GM19372 (cell line): Measurements from ENCODE around the gene GDA.

Experiments used
- ATAC-seq: cut with Tn5 transposase; IDR thresholded peaks from one replicate; pipeline ENCODE4 v1.9.1; 2021; ENCODE audit warnings: mild to moderate bottlenecking, low read depth, moderate library complexity; ENCODE audit not compliant: unreplicated experiment

The GDA gene

GRCh38 chr9:72149231-72149975 is at the start of gene GDA:
GDA (plus strand) TSS chr9:72149440; CDS start chr9:72149560, 120 bp downstream.
- peak; percentile 55 for ATAC-seq

DNA sequence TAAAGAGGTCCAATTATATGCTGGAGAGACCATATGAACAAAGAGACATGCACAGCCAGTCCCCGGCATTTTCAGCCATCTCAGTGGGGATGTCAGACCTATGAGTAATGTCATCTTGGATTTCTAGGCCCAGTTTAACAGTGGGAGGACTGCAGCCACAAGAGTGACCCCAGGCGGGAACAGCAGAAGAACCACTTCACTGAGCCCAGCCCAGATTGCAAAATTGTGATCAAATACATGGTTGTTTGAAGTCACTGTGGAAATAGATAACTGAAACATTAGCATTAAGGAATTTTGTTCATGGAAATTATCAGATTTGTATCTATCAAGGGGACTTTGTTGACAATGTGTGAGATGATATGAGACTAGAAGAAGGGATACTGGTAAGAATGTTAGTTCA is 46.7 kb upstream of the GDA start:
- ATAC-seq, result no peak

GRCh38 chr9:72113056-72113455 is 36.2 kb upstream of the GDA start:
- ATAC-seq, result no peak

GRCh38 chr9:72119853-72120252 is 29.4 kb upstream of the GDA start:
- ATAC-seq, result no peak

GRCh38 chr9:72124947-72125346 is 24.3 kb upstream of the GDA start:
- no peak for ATAC-seq

- no peak for ATAC-seq
Observed at GRCh38 chr9:72127753-72128152, 21.5 kb upstream of the GDA start.

DNA sequence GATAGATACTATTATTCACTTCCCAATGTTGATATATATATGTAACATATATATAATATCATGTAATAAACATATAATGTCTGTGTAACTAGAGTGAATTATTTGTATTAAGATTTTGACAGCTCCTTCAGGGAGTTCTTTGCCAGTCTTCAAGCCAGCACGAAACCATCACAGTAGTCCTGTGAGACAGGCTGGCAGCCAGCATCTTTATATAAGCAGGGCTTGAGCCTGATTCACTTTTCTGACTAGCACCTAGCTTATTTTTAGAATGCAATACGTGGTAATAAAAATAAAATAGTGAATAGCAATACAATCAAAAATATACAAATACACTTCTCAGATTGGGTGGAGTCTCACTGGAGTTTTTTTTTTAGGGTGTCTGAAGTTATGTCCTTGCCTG is 20.7 kb upstream of the GDA start:
- ATAC-seq, result no peak

DNA sequence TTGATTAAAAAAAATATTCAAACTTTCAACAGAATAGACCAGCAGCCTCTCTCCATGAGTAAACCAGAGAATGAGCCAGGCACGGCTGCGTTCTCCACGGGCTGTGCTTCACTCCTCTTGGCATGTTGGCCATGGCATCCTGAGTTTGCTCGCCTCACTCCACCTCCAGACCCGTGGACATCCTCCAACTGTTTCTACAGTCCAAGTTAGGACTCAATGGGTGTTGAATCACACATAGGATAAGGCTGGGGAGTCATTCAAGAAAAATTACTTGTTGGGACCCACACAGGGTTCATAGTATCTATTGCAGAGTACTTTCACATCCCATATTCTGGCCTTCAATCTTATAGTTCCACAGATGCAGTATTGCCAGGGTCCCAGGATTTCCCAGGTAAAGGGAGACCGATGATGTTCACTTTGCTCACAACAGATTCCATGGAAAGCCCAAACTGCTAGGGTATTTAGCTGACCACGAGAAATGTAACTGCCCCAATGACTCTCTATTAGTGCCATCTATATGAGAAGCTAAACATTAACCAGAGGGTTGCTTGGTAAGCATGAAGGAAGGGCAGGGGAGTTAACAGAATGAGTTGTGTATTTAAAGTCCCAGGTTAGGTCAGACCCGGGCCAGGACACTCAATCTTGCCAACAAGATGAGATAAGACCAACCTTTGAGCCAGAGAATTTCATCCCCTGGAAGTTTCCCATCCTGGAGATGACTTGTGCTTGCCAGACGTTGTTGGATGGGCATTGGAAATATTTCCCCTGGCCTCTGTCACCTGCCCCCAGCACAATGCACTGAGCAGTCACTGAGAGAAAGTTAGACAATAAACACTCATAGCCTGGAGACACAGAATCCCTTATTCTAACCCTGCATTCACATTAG is 19.7 kb upstream of the GDA start:
- ATAC-seq, result no peak

DNA sequence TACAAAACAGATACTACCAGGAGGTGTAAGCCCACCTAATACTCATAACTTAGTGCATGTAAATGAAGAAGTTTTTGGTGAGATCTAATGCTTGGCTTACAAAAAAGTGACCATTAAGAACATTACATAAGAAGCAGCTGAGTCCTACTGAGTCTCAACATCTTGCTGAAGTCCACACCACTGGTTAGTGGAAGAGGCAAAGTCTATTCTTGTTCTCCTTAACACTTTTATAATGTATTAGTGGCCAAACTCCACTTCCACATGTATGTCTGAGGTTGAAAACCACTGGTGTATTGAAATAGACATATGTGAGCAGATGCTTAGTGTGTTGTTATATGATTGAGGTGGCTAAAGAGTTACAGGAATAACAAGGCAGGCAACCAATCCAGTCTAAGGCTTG is 18.9 kb upstream of the GDA start:
- ATAC-seq, result no peak

DNA sequence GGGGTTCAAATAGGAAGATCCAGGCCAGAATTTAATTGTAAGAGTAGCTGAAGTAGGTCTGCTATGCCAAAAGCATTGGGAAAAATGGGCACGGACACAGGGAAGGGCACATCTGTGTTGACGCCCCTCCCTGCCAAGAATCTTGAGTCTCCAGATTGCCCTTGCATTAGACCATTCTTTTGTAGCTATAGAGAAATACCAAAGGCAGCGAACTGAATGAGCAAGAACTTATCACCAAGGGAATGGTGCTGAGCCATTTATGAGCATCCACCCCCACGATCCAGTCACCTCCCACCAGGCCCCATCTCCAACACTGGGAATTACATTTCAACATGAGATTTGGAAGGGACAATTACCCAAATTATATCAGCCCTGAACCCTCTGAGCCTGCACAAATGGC is 18.0 kb upstream of the GDA start:
- no peak for ATAC-seq

GRCh38 chr9:72132052-72132451 is 17.2 kb upstream of the GDA start:
- no peak for ATAC-seq

- no peak for ATAC-seq
Observed at GRCh38 chr9:72133365-72134035, 15.7 kb upstream of the GDA start.

DNA sequence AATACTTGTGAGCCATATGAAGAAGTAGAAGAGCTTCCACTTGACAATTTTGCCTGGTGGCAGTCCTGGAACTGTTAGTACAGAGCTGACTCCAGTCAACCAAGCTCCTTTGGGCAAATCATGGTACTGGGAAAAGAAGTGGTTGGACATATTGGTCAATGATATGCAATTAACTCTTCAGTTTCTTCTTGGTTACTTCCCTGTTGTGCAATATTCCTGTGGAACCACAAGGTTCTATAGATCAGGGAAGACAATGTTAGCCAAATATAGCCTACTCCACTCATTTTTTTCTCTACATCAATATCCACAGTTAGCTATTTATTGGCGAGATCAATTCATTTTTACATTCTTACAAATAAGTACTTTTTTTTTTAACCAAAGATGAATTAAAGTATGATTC is 14.4 kb upstream of the GDA start:
- ATAC-seq, result no peak

DNA sequence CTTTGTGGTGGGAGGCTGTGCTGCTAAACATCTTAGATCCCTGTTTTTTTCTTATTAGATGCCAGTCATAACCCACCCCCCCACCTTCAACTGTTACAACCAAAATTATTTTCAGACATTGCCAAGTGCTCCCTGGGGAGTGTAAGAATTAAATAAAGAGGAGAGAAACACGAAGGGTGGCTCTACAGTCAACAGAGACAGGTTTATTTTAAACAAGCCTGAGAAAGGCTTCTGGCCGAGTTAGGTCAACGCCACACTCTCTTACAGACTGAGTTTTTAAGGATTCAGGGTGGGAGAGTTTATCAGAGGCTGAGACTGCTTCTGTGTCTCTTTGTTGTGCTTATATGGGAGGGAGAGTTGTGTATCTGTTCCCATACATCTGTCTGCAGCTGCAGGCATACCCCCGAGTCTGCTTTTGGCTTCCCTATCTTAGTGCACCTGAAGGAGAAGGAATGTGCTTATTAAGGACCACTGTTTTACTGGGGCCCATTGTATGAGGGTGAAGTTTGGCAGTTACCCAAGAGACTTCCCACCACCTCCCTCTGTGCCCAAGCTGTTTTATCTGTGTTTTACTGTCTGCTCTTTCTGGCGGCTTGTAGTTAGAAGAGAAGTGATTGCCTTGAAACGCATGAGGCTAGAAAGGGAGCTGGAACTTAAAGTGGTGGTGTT is 11.4 kb upstream of the GDA start:
- ATAC-seq, result no peak

GRCh38 chr9:72139226-72139625 is 10.0 kb upstream of the GDA start:
- ATAC-seq, result no peak

GRCh38 chr9:72140586-72140985 is 8.7 kb upstream of the GDA start:
- ATAC-seq, result no peak

DNA sequence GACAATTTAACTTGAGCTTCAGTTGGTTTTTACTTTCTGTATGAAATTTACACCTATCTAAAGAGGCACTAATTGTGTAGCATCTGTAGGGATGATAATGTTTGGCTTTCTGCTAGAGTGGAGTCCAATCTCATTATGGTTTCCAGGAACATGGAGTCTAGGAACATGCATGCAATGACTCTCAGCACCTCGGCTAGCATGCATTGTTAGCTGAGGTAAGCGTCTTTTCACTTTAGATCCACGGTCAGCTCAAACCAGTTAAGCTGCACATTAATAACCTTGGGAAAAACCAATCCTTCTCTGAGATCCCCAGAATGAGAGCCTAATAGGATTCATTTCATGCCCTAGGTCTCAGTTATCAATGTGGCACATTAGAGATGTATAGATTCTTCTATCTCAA is 7.8 kb upstream of the GDA start:
- no peak for ATAC-seq

- ATAC-seq, result no peak
Observed at GRCh38 chr9:72144756-72145492, 4.3 kb upstream of the GDA start.

- ATAC-seq, result no peak
Observed at GRCh38 chr9:72145733-72146505, 3.3 kb upstream of the GDA start.
